A172 (cell line): Measurements from ENCODE around the gene PDCL3. TPM values are rescaled to one million over a fixed set of nuclear protein-coding genes. Genes with fewer than 3 reads are reported as not detected.

Experiments used
- DNase-seq: peaks from one replicate; pipeline ENCODE4 v3.0.0-alpha.2; 2015; ENCODE audit warnings: low spot score
- total RNA-seq: library from RNA; depleted of rRNA; stranded (reverse); fragments of >200 nt; shearing (Covaris generic); gene quantifications from 2 replicates; pipeline ENCODE4 v1.2.3, GENCODE V29; 2014; rRNA removed

Gene PDCL3
- total RNA-seq, 1 experiment from 2014 or later, result 41.3 TPM

GRCh38 chr2:100611079-100612029, 48.6 kb downstream of the PDCL3 start:
- no peak for DNase-seq

- no peak for DNase-seq
These were observed 49.7 kb downstream of the PDCL3 start for GRCh38 chr2:100612388-100613000.

GRCh38 chr2:100613719-100614118, 50.9 kb downstream of the PDCL3 start:
- no peak for DNase-seq

- no peak for DNase-seq
These were observed 51.7 kb downstream of the PDCL3 start for GRCh38 chr2:100614455-100615000.

- DNase-seq, result no peak
These were observed 52.7 kb downstream of the PDCL3 start for GRCh38 chr2:100615471-100615870.

GRCh38 chr2:100615886-100616285, 53.1 kb downstream of the PDCL3 start:
- no peak for DNase-seq

- no peak for DNase-seq
These were observed 54.1 kb downstream of the PDCL3 start for GRCh38 chr2:100616841-100617390.

GRCh38 chr2:100619951-100620350, 57.2 kb downstream of the PDCL3 start:
- no peak for DNase-seq

GRCh38 chr2:100620481-100620880, 57.7 kb downstream of the PDCL3 start:
- no peak for DNase-seq

GRCh38 chr2:100621371-100621951, 58.7 kb downstream of the PDCL3 start:
- DNase-seq, result no peak

- DNase-seq, result no peak
These were observed 60.4 kb downstream of the PDCL3 start for GRCh38 chr2:100623033-100623715.

GRCh38 chr2:100623930-100624329, 61.1 kb downstream of the PDCL3 start:
- no peak for DNase-seq

GRCh38 chr2:100624536-100624935, 61.7 kb downstream of the PDCL3 start:
- DNase-seq, result no peak

- no peak for DNase-seq
These were observed 62.9 kb downstream of the PDCL3 start for GRCh38 chr2:100625717-100626116.

Other genes starting within 250 kb of the PDCL3 start
- gene LONRF2, start 240.5 kb upstream of the PDCL3 start, total RNA-seq, result 5.0 and 6.0 TPM in 2 replicates
- 24.2 and 42.6 TPM in 2 replicates for gene CHST10, start 145.3 kb upstream of the PDCL3 start, total RNA-seq
- not detected in 2 replicates for gene NMS, start 92.5 kb upstream of the PDCL3 start, total RNA-seq